Mucosa of gallbladder (tissue), 1 donor: ENCODE data around the gene ARF3. TPM values are rescaled to one million over a fixed set of nuclear protein-coding genes. Genes with fewer than 3 reads are reported as not detected.

Source experiments
- DNase-seq: peaks from one replicate; pipeline ENCODE4 v3.0.0-alpha.2; 2020; ENCODE audit warnings: low spot score
- total RNA-seq: library from RNA; stranded (reverse); gene quantifications from one replicate; pipeline ENCODE4 v1.2.1, GENCODE V29; 2021
- donor health status: DM: no; HTN: no; CAD: no.

Gene ARF3
- total RNA-seq, 1 donor from 2014 or later = 198 TPM

- DNase-seq = no peak
Observed at GRCh38 chr12:48981757-48982157, 24.5 kb upstream of the ARF3 start.

- no peak for DNase-seq
Observed at GRCh38 chr12:48980953-48981756, 23.9 kb upstream of the ARF3 start.

DNA sequence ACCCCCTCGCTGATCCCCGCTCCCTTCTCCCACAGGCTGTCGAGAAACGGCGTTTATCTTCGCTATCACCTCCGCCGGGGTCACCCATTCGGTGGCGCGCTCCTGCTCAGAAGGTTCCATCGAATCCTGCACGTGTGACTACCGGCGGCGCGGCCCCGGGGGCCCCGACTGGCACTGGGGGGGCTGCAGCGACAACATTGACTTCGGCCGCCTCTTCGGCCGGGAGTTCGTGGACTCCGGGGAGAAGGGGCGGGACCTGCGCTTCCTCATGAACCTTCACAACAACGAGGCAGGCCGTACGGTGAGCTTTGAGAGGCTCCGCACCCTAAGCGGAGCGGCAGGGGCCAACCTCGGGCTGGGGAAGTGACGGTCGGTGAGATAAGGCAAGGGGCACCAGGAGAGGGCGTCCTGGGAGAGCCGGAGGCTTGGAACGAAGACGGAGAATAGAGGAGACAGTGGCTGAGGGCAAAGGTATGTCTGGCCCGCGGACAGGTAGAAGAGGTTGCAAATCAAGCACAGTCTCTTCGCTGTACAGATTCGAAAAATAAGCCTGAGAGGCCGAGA is 23.2 kb upstream of the ARF3 start:
- no peak for DNase-seq

DNA sequence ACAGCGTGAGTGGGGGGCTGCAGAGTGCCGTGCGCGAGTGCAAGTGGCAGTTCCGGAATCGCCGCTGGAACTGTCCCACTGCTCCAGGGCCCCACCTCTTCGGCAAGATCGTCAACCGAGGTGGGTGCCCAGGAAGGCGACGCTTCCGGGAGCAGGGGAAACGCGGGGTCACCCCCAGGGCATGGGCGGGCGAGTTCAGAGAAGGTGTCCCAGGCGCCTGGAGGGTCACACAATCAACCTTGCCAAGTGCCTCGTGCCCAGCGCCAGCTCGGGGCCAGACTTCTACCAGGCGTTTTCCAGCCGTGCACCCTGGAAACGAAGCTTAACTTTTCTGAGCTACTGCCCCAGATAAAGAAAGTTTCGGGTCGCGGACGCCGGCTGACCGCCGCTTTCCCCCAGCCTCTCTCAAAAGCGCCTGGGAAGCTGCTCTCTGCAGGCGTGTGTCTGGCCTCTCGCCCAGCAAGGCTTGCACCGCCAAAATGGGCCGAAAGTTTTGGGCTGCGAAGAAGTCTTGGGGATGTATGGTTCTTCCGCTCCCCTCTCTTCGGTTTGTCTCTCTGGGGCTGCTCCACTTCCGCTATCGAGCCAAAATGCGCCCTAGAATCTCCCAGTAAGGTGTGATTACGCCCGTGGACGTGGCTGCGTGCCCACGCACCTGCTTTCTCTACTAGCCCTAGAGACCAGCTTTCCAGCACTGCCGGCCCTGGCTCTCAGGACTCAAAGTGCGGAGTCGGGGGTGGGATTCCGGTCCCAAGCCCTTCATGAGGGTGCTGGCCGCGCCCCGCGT is 22.5 kb upstream of the ARF3 start:
- DNase-seq = no peak

GRCh38 chr12:48978741-48979601 is 21.7 kb upstream of the ARF3 start:
- no peak for DNase-seq

- DNase-seq = no peak
Observed at GRCh38 chr12:48978291-48978740, 21.0 kb upstream of the ARF3 start, which contains the start of gene WNT1. WNT1 (plus strand) TSS chr12:48978322; CDS start chr12:48978651, 329 bp downstream.

- DNase-seq = peak; percentile 50
Observed at GRCh38 chr12:48977290-48978281, 20.3 kb upstream of the ARF3 start.

DNA sequence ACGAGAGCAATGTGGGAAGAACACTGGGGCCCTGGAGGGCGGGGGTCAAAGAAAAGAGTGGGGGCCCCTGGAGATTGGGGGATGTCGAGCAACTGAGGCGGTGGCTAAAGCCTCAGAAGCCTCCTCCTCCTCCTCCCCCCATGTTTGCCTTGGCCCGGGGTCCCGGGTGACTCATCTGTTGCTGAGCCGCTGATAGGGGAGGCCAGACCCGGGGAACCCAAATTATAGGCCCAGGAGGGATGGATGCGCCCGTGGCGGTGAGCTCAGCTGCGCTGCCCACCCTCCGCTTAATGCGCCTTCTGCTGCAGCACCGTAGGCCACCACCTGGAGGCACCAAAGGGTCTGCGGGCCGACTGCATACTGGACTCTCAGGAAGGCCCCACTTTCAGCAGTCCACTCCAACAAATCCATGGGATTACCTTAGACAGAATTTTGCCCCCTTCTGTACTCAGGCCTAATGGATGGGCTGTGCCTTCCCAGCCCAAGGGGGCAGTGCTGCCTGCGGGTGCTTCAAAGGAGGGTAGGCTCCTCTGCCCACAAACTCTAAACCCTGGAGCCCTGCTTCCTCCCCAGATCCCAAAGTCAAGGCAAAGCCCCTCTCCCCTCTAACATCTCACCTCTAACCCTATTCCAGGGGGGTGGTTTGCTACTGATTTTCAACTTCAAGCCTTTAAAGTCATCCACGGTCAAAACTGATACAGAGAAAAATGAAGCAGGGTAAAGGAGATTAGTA is 16.8 kb upstream of the ARF3 start:
- no peak for DNase-seq

DNA sequence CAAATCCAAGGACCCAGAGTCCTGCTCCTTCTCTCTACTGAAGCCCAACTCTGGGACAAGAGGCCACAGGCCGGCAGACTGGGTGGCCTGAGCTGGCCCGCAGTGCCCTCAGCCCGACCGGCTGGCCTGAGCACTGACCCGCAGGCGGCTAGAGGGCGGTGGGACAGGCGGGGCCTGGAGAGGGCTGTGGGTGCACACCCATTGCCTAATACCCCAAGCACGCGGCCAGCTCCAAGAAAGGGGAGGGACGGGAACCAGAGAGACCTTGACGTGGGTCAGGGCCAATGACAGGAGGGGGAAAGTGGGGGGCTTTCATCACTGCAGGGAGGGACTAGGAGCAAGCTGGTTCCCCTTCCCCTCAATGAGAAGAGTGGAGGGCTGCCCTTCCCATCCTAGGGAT is 16.2 kb upstream of the ARF3 start:
- no peak for DNase-seq

GRCh38 chr12:48972952-48973483 is 15.7 kb upstream of the ARF3 start:
- no peak for DNase-seq

DNA sequence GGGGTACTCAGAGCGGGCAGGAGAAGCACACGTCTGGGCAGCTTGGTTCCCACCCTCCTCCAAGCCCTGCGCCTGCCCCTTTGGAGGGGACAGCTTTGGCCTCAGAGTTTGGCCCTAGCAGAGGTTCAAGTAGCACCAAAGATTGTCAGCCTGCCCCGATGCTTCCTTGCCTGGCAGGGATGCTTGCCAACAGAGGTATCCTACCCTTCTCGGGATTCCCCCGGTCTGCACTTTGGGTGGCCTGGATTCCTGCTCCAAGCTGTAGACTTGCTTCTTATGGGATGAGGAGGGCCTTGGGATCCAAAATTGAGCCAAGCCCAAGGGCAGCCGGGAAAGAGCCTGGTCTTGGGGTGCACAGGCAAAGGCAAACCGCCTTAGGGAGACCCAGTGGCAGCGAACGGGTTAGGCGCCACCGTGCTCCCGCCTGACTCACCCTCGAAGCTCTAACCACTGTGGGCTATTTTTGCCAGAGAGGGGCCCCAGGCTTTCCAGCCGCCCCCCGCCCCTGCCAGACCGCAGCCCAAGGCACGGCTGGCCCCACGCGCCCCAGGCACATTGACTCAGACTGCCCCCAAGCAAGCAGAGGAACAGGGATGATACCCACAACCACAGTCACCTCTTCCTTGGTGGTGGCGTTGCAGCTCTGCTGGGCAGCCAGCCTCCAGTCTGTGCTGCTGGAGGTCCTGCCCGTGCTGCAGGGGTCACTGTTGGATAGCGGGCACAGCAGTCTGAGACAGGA is 15.1 kb upstream of the ARF3 start:
- DNase-seq = no peak

DNA sequence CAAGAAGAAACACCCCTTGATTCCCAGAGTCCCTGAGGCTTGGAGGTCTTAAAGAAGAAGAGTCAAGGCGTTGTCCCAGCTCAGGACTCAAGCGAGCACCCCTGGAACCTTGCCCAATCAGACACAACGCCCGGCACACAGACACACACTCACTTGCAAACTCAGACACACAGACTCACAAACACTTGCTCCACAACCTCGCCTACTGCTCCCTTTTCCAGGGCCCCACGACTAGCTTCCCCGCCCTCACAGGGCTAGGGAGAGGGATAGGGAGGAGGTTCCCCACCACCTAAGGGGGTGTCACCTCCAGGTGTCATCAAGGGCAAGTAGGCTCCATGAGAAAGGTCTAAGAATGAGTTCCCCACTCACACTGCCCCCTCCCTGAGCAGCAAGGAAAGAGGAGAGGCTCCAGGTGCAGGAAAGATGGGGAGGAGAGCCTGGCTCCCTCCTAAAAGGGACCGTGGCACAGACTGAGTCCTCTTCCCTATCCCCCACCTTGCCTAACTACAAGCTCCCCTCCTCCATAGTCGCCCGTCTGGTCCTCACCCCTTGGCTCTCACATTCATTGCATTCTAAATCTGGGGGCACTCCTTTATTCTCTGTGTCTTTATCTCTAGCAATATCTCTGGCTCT is 13.5 kb upstream of the ARF3 start:
- DNase-seq = no peak

- no peak for DNase-seq
Observed at GRCh38 chr12:48969833-48970701, 12.8 kb upstream of the ARF3 start.

DNA sequence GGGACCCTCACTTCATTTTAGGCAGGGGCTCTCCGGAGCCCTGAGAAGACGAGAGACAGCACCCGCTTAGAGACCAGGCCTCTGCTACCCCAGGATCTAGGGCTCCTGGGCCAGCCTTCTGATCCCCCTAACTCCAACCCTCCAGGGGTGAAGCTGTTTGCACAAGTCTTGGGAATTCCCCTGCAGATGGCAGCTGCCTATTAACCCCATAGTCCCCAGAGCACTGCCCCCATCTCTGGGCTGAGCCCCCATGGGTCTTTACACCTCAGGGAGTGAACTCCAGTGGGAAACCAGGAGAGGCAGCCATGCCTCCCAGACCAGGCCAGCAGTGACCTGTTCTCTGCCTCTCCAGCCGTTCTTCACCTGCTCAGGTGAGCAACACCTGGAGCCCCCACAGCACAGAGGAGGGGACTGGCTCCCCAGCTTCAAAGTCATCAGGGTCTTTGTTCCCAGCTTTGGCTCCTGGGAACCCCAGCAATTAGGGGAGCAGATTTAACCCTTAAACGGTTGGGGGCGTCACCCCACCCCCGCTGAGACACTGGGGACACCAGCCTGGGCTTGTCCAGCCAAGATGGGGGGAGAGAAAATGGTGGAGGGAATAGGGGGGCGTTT is 12.0 kb upstream of the ARF3 start:
- DNase-seq = no peak

DNA sequence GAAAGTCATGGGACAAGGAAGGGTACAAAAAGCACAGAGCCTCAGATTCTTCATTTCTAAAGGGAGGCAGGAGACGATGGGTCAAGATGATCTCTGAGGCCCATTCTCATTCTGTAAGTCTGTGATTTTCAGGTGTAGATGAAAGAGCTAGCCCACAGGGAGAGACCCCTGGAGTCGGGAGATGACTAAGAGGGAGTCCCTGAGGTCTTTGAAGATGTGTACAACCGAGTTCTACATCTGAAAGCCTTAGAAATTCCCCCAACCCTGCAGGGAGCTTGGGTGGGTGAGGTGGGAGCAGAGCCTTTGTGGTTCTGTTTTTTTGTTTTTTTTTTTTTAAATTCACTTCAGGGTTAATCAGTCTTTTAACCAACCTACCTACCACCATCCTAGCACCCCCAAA is 11.2 kb upstream of the ARF3 start:
- DNase-seq = no peak

DNA sequence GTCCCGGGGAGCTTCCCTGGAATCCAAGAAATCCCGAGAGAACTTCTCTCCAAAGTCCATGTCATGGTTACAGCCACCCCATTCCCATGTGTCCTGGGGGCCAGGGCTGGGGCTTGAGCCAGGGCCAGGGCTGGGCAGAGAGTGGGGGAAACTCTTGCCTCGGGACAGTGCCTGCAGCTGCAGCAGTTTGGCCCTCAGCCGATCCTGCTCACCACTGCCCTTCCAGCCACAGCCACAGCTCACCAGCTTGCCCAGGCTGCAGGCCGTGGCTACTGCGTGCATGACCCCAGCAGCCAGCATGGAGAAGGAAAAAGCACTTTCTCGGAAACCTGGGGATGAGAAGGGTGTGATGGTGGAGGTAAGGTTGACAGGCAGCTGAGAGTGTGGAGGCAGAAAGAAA is 10.7 kb upstream of the ARF3 start:
- no peak for DNase-seq
